ENCODE measurements around the gene HNRNPM.

Gene HNRNPM

GRCh38 chr19:8490873-8491272 is 46.1 kb downstream of the HNRNPM start:
- Histone ChIP-seq H3K4me2 (ENCODE audit: insufficient read depth, low read length) (no peak overlapping the region), H3K27me3 (ENCODE audit: insufficient read depth, low read length, poor library complexity) (no peaks in the 10 kb centered on the region), H3K36me3 (ENCODE audit: insufficient read depth, low read length) (peaks cover 43% of the 10 kb centered on the region), H4K20me1 (ENCODE audit: insufficient read depth, low read length) (peaks cover 38% of the 10 kb centered on the region), H3K9ac (ENCODE audit: low read depth, low read length) (no peak overlapping the region), H2AFZ (ENCODE audit: low read depth, low read length) (no peak overlapping the region), H3K9me3 (ENCODE audit: insufficient read depth, low read length, severe bottlenecking) (no peaks in the 10 kb centered on the region), H3K4me3 (ENCODE audit: low read depth in 1 of 2, low read length in 2 of 2) (no peak overlapping the region), H3K27ac (ENCODE audit: low read length) (no peak overlapping the region), H3K79me2 (ENCODE audit: insufficient read depth, low read length) (no peaks in the 10 kb centered on the region), H3K4me1 (ENCODE audit: insufficient read depth, low read length) (no peaks in the 10 kb centered on the region)
- TF ChIP-seq EZH2 (IDR thresholded peaks at IDR 0.05; ENCODE audit: borderline replicate concordance, low read depth, low read length, severe bottlenecking), result no peak
- no peak for TF ChIP-seq CTCF (IDR thresholded peaks at IDR 0.05; ENCODE audit: borderline replicate concordance, extremely low read depth, low read length, poor library complexity, severe bottlenecking)
- DNase-seq (no peak), ATAC-seq (ENCODE audit: insufficient read depth, low read depth) (no peak)

DNA sequence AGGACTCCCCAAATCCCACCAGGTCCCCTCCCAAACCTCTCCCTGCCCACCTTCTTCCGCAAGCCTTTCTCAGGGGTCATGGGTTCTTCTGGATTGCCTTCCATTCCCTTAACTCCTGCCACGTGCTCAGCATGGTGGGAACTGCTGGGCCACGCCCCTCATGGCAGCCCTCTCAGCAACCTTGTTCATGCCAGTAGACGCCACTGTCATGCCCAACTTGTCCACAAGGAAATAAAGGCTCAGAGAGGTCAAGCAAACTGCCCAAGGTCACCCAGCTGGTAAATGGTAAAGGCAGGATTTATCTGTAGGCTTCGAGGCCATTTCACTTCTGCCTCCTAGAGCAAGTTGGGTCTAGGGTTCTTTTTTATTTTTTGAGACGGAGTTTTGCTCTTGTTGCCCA is 46.8 kb downstream of the HNRNPM start:
- H3K9me3 ChIP-seq (ENCODE audit: insufficient read depth, low read length, severe bottlenecking), result no peaks in the 10 kb centered on the region
- ATAC-seq (ENCODE audit: insufficient read depth, low read depth), result no peak
- no peaks in the 10 kb centered on the region for H3K79me2 ChIP-seq (ENCODE audit: insufficient read depth, low read length)
- H3K27ac ChIP-seq (ENCODE audit: low read length), result no peak overlapping the region
- no peak overlapping the region for H3K4me3 ChIP-seq (ENCODE audit: low read depth in 1 of 2, low read length in 2 of 2)
- no peak overlapping the region for H3K4me2 ChIP-seq (ENCODE audit: insufficient read depth, low read length)
- DNase-seq, result no peak
- no peak overlapping the region for H3K9ac ChIP-seq (ENCODE audit: low read depth, low read length)
- H4K20me1 ChIP-seq (ENCODE audit: insufficient read depth, low read length), result peaks cover 31% of the 10 kb centered on the region
- no peak overlapping the region for H2AFZ ChIP-seq (ENCODE audit: low read depth, low read length)
- TF ChIP-seq CTCF (IDR thresholded peaks at IDR 0.05; ENCODE audit: borderline replicate concordance, extremely low read depth, low read length, poor library complexity, severe bottlenecking), result peak; percentile 10
- TF ChIP-seq EZH2 (IDR thresholded peaks at IDR 0.05; ENCODE audit: borderline replicate concordance, low read depth, low read length, severe bottlenecking), result no peak
- peaks cover 36% of the 10 kb centered on the region for H3K36me3 ChIP-seq (ENCODE audit: insufficient read depth, low read length)
- H3K4me1 ChIP-seq (ENCODE audit: insufficient read depth, low read length), result no peaks in the 10 kb centered on the region
- no peaks in the 10 kb centered on the region for H3K27me3 ChIP-seq (ENCODE audit: insufficient read depth, low read length, poor library complexity)

DNA sequence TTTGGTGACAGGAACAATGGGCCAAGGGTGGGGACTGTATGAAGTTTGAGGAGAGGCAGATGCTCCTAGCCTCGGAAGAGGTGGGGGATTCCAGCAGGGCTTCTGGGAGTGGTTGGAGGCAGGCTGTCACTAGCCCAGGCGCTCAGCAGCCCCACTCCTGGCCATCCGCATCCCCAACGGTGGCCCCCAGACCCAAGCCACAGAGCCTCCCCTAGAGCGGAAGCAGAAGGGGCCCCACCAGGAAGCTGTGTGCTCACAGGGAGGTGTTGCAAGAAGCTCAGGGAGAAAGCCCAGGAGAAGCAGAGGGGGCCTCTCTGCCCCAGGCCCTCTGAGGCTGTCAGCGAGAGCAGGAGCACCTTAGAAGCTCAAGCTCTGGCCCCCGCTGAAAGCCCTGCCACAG is 49.4 kb downstream of the HNRNPM start:
- no peak overlapping the region for H3K27ac ChIP-seq (ENCODE audit: low read length)
- no peak overlapping the region for H3K9ac ChIP-seq (ENCODE audit: low read depth, low read length)
- H2AFZ ChIP-seq (ENCODE audit: low read depth, low read length), result no peak overlapping the region
- H3K27me3 ChIP-seq (ENCODE audit: insufficient read depth, low read length, poor library complexity), result no peaks in the 10 kb centered on the region
- H3K4me3 ChIP-seq (ENCODE audit: low read depth in 1 of 2, low read length in 2 of 2), result no peak overlapping the region
- ATAC-seq (ENCODE audit: insufficient read depth, low read depth) (peak; percentile 70), DNase-seq (peak; percentile 50)
- H3K4me1 ChIP-seq (ENCODE audit: insufficient read depth, low read length), result no peaks in the 10 kb centered on the region
- no peaks in the 10 kb centered on the region for H3K9me3 ChIP-seq (ENCODE audit: insufficient read depth, low read length, severe bottlenecking)
- no peak for TF ChIP-seq EZH2 (IDR thresholded peaks at IDR 0.05; ENCODE audit: borderline replicate concordance, low read depth, low read length, severe bottlenecking)
- no peak for TF ChIP-seq CTCF (IDR thresholded peaks at IDR 0.05; ENCODE audit: borderline replicate concordance, extremely low read depth, low read length, poor library complexity, severe bottlenecking)
- no peaks in the 10 kb centered on the region for H3K79me2 ChIP-seq (ENCODE audit: insufficient read depth, low read length)
- peaks cover 8% of the 10 kb centered on the region; the same call in 1 of the 2 replicates for H4K20me1 ChIP-seq (ENCODE audit: insufficient read depth, low read length)
- peaks cover 10% of the 10 kb centered on the region for H3K36me3 ChIP-seq (ENCODE audit: insufficient read depth, low read length)
- no peak overlapping the region for H3K4me2 ChIP-seq (ENCODE audit: insufficient read depth, low read length)

DNA sequence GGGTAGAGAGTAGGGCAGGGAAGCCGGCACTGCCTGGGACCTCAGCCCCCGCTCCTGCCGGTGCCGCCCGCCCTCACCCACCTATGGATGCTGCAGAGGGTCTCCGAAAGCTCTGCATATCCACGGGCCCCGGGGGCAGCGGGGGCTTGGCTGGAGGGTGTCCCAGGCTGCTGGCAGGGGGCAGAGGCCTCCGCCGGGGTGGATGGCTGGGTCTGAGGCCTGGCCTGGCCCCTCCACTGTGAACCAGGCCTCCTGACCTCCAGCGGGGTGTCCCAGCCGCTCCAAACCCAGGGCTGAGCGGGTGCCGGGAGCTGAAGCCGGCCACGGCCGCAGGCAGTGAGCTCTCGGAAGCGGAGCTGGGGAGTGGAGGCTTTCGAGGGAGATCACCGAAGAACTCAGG is 53.5 kb downstream of the HNRNPM start:
- no peak overlapping the region for H3K27ac ChIP-seq (ENCODE audit: low read length)
- H3K9ac ChIP-seq (ENCODE audit: low read depth, low read length), result no peak overlapping the region
- no peak overlapping the region for H3K4me2 ChIP-seq (ENCODE audit: insufficient read depth, low read length)
- no peak for ATAC-seq (ENCODE audit: insufficient read depth, low read depth)
- no peak overlapping the region for H3K4me3 ChIP-seq (ENCODE audit: low read depth in 1 of 2, low read length in 2 of 2)
- no peak for DNase-seq
- H3K36me3 ChIP-seq (ENCODE audit: insufficient read depth, low read length), result no peaks in the 10 kb centered on the region
- H3K9me3 ChIP-seq (ENCODE audit: insufficient read depth, low read length, severe bottlenecking), result no peaks in the 10 kb centered on the region
- H2AFZ ChIP-seq (ENCODE audit: low read depth, low read length), result no peak overlapping the region
- H3K79me2 ChIP-seq (ENCODE audit: insufficient read depth, low read length), result no peaks in the 10 kb centered on the region
- no peak for TF ChIP-seq CTCF (IDR thresholded peaks at IDR 0.05; ENCODE audit: borderline replicate concordance, extremely low read depth, low read length, poor library complexity, severe bottlenecking)
- no peak for TF ChIP-seq EZH2 (IDR thresholded peaks at IDR 0.05; ENCODE audit: borderline replicate concordance, low read depth, low read length, severe bottlenecking)
- no peaks in the 10 kb centered on the region for H3K27me3 ChIP-seq (ENCODE audit: insufficient read depth, low read length, poor library complexity)
- no peaks in the 10 kb centered on the region for H4K20me1 ChIP-seq (ENCODE audit: insufficient read depth, low read length)
- no peaks in the 10 kb centered on the region for H3K4me1 ChIP-seq (ENCODE audit: insufficient read depth, low read length)
